HG03469 (cell line): ENCODE data around the gene SLC52A3.
"Not testable (repeated sequence)": the region's sequence is repeated elsewhere in the genome, so short reads cannot be mapped to it uniquely, and the experiment has no call there.

ENCODE experiments used
- ATAC-seq: cut with Tn5 transposase; IDR thresholded peaks from one replicate; pipeline ENCODE4 v1.9.1; 2021; ENCODE audit warnings: mild to moderate bottlenecking, moderate library complexity, moderate number of reproducible peaks; ENCODE audit not compliant: unreplicated experiment

The SLC52A3 gene

DNA sequence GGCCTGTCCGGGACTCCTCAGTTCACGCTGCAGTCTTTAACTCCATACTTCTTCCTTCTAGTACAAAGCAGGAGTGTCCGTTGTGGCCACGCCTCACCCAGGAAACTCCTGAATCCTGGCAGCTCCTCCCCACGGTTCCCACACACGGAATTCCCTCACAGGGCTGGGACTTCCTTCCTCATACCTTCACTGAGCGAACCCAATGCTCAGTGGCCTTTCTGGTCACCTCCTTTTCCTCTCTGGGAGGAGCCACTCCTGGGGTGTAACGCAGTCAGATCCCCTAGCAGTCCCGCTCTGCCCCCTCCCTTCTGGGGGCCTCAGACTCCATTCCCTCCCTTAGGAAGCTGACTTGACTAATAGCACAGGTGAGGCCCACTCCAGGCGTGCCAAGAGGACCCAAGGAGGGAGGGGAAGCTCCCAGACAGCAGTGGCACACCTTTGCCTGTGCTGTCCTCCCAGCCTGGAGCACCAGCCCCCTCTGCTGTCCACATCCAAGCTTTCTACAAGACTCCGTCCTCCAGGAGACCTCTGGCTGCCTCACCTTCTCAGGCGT, at the start of gene SLC52A3:
SLC52A3 (minus strand) TSS at position 75 of the 553 bp plus-strand sequence. CDS start 2,726 bp downstream, outside the sequence.
- no peak for ATAC-seq

- ATAC-seq, result no peak
Observed at GRCh38 chr20:815914-816606, 47.8 kb upstream of the SLC52A3 start.

GRCh38 chr20:815226-815625, 46.9 kb upstream of the SLC52A3 start:
- no peak for ATAC-seq

DNA sequence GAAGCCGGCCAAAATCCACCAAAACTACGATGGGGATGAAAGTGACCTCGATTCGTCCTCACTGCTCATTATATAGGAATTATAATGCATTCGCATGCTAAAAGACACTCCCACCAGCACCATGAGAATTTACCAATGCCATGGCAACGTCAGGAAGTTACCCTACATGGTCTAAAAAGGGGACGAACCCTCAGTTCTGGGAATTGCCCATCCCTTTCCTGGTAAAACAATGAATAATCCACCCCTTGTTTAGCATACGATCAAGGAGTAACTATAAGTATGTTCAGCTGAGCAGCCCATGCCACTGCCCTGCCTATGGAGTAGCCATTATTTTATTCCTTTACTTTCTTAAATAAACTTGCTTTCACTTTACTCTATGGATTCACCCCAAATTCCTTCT, 45.1 kb upstream of the SLC52A3 start:
- no peak for ATAC-seq

DNA sequence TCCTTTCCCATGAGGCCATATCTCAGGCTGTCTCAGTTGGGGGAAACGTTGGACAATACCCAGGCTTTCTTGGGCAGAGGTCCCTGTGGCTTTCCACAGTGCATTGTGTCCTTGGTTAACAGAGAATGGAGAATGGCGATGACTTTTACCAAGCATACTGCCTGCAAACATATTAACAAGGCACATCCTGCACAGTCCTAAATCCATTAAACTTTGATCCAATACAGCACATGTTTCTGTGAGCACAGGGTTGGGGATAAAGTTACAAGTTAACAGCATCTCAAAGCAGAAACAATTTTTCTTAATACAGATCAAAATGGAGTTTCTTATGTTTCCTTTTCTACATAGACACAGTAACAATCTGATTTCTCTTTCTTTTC, 44.1 kb upstream of the SLC52A3 start:
- ATAC-seq, result not testable (repeated sequence)

DNA sequence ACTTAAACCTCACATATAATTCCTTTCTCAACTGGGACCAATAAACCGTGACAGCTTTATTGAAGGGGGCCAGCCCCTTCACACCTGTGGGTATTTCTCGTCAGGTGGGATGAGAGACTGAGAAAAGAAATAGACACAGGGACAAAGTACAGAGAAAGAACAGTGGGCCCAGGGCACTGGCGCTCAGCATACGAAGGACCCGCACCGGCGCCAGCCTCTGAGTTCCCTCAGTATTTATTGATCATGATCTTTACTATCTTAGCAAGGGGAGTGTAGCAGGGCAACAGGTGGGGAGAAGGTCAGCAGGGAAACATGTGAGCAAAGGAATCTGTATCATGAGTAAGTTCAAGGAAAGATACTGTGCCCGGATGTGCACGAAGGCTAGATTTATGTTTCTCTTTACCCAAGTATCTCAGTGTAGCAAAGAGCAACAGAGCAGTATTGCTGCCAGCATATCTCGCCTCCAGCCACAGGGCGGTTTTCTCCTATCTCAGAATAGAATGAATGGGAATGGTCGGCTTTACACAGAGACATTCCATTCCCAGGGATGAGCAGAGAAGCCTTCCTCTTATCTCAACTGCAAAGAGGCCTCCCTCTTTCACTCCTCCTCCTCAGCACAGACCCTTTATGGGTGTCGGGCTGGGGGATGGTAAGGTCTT, 43.6 kb upstream of the SLC52A3 start:
- ATAC-seq, result not testable (repeated sequence)

GRCh38 chr20:805713-806112, 37.4 kb upstream of the SLC52A3 start:
- ATAC-seq, result no peak

GRCh38 chr20:801678-802077, 33.4 kb upstream of the SLC52A3 start:
- ATAC-seq, result no peak

GRCh38 chr20:800026-800425, 31.7 kb upstream of the SLC52A3 start:
- ATAC-seq, result not testable (repeated sequence)

DNA sequence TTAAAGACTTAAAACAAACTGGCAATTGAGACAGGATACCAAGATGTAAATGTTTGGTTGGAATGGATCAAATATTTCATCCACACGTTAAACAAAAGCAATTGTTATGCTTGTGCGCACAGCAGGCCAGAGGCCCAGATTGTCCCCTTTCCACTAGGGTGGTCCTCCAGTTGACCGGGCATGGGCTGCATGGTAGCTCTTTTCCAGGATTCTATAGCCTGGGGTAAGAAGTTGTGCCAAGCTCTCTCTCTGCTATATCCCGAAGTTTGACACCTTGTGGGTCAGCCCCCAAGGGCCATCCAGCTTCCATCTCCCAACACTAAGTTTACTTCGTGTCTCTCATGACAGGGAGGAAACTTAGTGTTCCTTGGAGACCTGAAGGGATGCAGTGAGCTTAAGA, 30.4 kb upstream of the SLC52A3 start:
- not testable (repeated sequence) for ATAC-seq

DNA sequence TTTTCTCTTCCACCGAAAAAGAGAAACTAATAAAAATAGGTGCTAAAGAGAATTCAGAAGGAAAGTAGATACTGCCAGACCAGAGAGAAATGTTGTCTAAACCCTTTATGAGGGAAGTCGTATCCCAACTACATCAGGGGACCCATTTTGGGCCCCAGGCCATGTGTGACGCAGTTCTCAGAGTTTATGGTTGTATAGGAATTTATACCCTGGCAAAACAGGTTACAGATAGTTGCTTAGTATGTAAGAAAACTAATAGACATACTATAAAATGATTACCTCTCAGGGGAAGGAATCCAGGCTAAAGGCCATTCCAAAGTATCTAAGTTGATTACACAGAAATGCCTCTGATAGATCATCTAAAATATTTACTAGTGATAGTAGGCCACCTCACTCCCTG, 28.6 kb upstream of the SLC52A3 start:
- ATAC-seq, result no peak

DNA sequence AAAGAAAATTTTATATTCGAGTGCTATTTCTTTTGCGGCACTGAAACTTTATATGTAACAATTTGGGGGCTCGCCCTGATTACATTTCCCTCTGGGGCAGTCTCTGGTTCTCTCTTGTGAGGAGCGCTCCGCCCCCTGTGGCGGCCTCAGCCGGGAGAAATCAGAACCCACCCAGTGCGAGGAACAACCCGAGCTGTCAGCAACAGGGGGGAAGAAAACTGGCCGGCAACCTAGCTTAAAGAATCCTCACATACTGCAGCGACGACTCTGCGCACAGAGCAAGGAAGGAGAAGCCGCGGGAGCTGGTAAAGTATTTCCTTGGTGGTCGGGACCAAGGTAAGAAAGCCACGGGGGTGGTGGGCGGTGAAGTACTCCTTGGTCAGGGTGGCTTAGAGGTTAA, 23.9 kb upstream of the SLC52A3 start:
- no peak for ATAC-seq

- ATAC-seq, result no peak
Observed at GRCh38 chr20:791056-791455, 22.8 kb upstream of the SLC52A3 start.

GRCh38 chr20:787825-788224, 19.5 kb upstream of the SLC52A3 start:
- no peak for ATAC-seq

- no peak for ATAC-seq
Observed at GRCh38 chr20:779771-780170, 11.5 kb upstream of the SLC52A3 start.

DNA sequence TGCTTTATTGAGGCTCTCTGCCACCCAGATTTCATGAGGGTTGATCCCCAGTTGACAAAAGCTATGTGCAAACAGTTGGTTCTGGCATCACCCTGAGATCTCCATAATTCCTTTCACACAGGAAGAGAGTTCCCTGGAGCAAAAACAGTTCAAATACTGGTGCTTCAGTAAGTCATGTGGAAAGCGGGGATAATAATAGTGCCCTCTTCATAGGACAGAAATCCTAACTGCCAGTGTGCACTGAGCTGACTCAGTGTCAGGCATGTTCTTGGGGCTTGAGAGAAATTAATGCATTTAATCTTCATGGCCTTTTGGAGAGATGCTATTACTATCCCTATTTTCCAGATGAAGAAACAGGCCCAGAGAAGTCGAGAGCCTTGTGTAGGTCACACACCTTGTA, 7.9 kb upstream of the SLC52A3 start:
- ATAC-seq, result no peak

GRCh38 chr20:775679-776135, 7.4 kb upstream of the SLC52A3 start:
- ATAC-seq, result no peak

DNA sequence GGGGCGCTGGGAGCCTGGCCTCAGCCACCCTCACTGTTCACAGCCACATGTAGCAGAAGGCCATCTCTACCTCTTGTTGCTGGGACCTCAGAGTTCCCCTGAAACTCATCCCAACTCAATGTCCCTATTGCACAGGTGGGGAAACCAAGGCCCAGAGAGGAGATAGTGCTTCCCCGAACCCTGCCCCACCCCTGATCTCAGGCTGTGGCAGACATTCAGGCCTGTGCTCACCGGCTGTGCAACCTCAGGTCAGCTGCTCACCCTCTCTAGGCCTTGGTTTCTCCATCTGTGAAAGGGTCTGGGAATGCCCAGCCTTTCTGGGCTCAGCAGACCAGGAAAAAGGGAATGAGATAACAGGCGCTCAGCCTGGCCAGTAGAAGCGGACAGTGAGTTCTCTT, 6.4 kb upstream of the SLC52A3 start:
- ATAC-seq, result no peak

DNA sequence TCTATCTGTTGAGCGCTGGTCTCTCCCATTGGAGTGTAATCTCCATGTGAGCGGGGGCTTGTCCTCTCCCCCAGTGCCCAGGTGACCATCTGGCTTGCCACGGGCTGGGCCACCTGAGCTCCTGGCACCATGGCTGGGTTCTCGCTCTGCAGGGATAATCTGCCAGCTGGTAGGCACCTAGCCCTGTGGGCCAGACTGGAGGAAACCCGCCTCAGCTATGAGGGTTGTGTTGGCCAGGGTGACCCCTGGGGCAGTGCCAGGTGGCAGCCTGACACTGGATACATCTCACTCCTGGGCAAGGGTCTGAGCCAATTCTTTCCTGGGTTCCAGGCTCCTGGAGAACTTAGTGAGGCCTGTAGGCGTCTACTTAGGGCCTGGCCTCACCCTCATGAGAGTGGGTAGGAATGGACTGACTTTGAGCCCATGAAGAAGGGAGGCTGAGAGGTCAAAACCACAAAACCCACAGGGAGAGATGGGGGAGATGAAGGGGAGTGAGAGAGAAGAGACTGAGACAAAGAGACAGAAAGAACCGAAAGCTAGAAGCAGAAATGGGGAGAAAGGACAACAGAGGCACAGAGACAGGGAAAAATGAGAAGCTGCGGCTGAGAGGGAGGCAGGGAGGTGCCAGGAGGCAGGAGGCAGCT, 5.8 kb upstream of the SLC52A3 start:
- ATAC-seq, result no peak

- ATAC-seq, result no peak
Observed at GRCh38 chr20:772806-773205, 4.5 kb upstream of the SLC52A3 start.

- no peak for ATAC-seq
Observed at GRCh38 chr20:771741-772464, 3.6 kb upstream of the SLC52A3 start.
